ENCODE results near the gene IL16.

Gene IL16

DNA sequence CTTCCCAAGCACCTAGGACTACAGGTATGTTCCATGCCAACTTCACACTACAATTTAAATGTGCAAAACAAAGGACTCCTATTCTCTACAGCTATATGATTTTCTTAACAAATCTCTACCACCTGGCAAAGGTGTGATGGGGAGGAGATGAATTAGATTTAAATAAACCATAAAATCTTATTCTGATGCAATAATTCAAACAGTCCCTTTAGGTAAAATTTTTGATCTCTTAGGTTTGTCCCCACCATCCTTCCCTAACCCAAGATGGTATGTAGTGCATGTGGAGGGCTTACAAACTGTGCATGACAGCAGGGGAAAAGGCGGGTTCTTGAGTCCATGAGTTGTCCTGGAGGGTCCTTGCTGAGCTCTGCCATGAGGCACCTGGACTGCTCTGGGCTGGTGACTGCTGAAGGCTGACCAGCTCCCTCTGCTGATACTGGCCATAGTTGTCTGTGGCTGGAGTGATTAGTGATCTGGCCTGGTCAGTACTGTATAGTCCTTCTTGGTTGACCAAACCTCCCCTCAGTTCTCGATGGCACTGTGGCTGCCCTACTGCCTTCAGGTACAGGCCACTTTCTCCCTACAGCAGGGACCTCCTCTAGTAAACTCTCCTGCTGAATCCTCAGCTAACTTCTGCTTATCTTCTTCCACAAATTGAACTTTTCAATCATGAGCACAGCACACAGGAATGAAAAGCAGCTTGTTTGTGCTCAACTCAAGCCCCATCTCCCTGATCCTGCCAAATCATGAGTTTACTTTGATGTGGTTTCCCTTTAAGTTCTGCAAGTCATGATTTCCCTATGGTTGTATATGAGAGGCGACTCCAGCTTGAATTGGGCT is 32.5 kb upstream of the IL16 start:
- DNase-seq (ENCODE audit: low spot score in 2 of 2) (no peak), ATAC-seq (replicated peaks; ENCODE audit: extremely low read depth, poor library complexity, severe bottlenecking) (no peak)
- H3K9me3 Mint-ChIP-seq, result no peaks in the 10 kb centered on the region
- no peak overlapping the region for H3K4me3 Mint-ChIP-seq
- H3K4me1 Mint-ChIP-seq, result peaks cover 8% of the 10 kb centered on the region
- peaks cover 51% of the 10 kb centered on the region for H3K27me3 Mint-ChIP-seq
- no peak overlapping the region for H3K27ac Mint-ChIP-seq (ENCODE audit: low read depth)
- H3K36me3 Mint-ChIP-seq (ENCODE audit: insufficient read depth), result no peaks in the 10 kb centered on the region

GRCh38 chr15:81165535-81165934 is 31.1 kb upstream of the IL16 start:
- Mint-ChIP-seq H3K9me3 (no peaks in the 10 kb centered on the region), H3K36me3 (ENCODE audit: insufficient read depth) (no peaks in the 10 kb centered on the region), H3K27me3 (peaks cover 56% of the 10 kb centered on the region), H3K27ac (ENCODE audit: low read depth) (no peak overlapping the region), H3K4me3 (no peak overlapping the region), H3K4me1 (peaks cover 8% of the 10 kb centered on the region)
- ATAC-seq (replicated peaks; ENCODE audit: extremely low read depth, poor library complexity, severe bottlenecking) (no peak), DNase-seq (ENCODE audit: low spot score in 2 of 2) (no peak)

- Mint-ChIP-seq H3K9me3 (no peaks in the 10 kb centered on the region), H3K36me3 (ENCODE audit: insufficient read depth) (no peaks in the 10 kb centered on the region), H3K27me3 (peaks cover 43% of the 10 kb centered on the region), H3K4me3 (no peak overlapping the region), H3K27ac (ENCODE audit: low read depth) (no peak overlapping the region), H3K4me1 (peaks cover under 1% of the 10 kb centered on the region)
- ATAC-seq (replicated peaks; ENCODE audit: extremely low read depth, poor library complexity, severe bottlenecking) (no peak), DNase-seq (ENCODE audit: low spot score in 2 of 2) (no peak)
Measured at GRCh38 chr15:81166636-81167305, 29.9 kb upstream of the IL16 start.

DNA sequence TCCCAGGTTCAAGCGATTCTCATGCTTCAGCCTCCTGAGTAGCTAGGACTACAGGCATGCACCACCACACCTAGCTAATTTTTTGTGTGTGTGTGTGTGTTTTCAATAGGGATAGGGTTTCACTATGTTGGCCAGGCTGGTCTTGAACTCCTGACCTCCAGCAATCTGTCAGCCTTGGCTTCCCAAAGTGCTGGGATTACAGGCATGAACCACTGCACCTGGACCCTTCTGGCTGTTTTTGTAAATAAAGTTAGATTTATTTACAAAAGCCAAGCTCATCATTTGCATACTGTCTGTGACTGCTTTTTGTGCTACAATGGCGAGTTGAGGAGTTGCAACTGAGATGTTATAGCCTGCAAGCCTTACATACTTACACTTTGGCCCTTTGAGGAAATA is 28.6 kb upstream of the IL16 start:
- no peaks in the 10 kb centered on the region for H3K4me1 Mint-ChIP-seq
- no peak for ATAC-seq (replicated peaks; ENCODE audit: extremely low read depth, poor library complexity, severe bottlenecking)
- DNase-seq (ENCODE audit: low spot score in 2 of 2), result no peak
- no peak overlapping the region for H3K4me3 Mint-ChIP-seq
- H3K27ac Mint-ChIP-seq (ENCODE audit: low read depth), result no peak overlapping the region
- H3K27me3 Mint-ChIP-seq, result peaks cover 32% of the 10 kb centered on the region
- no peaks in the 10 kb centered on the region for H3K9me3 Mint-ChIP-seq
- H3K36me3 Mint-ChIP-seq (ENCODE audit: insufficient read depth), result no peaks in the 10 kb centered on the region

- ATAC-seq (replicated peaks; ENCODE audit: extremely low read depth, poor library complexity, severe bottlenecking) (no peak), DNase-seq (ENCODE audit: low spot score in 2 of 2) (no peak)
- no peak overlapping the region for H3K27ac Mint-ChIP-seq (ENCODE audit: low read depth)
- H3K4me3 Mint-ChIP-seq, result no peak overlapping the region
- no peaks in the 10 kb centered on the region for H3K9me3 Mint-ChIP-seq
- H3K36me3 Mint-ChIP-seq (ENCODE audit: insufficient read depth), result no peaks in the 10 kb centered on the region
- H3K4me1 Mint-ChIP-seq, result no peaks in the 10 kb centered on the region
- H3K27me3 Mint-ChIP-seq, result peaks cover 32% of the 10 kb centered on the region
Measured at GRCh38 chr15:81168644-81169043, 28.0 kb upstream of the IL16 start.

DNA sequence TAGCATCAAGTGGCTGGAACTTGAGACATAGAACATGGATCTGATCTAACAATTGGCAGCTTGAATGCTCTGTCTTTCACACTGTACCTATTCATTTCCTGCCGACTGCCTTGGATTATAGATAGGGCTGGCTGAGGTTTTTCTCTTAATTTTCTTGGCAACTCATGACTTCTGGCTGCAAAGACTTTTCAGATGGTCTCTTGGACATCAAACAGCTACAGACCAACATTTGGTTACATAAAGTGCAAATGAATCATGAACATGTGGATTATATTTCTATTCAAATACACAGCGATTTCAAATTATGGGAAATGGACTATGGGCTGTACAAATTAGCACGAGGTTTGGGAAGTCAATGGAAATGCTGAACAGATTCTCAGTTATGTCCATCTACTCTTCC is 26.2 kb upstream of the IL16 start:
- Mint-ChIP-seq H3K27ac (ENCODE audit: low read depth) (no peak overlapping the region), H3K4me1 (no peaks in the 10 kb centered on the region), H3K36me3 (ENCODE audit: insufficient read depth) (no peaks in the 10 kb centered on the region), H3K9me3 (no peaks in the 10 kb centered on the region), H3K4me3 (no peak overlapping the region), H3K27me3 (peaks cover 17% of the 10 kb centered on the region)
- DNase-seq (ENCODE audit: low spot score in 2 of 2) (no peak), ATAC-seq (replicated peaks; ENCODE audit: extremely low read depth, poor library complexity, severe bottlenecking) (no peak)

DNA sequence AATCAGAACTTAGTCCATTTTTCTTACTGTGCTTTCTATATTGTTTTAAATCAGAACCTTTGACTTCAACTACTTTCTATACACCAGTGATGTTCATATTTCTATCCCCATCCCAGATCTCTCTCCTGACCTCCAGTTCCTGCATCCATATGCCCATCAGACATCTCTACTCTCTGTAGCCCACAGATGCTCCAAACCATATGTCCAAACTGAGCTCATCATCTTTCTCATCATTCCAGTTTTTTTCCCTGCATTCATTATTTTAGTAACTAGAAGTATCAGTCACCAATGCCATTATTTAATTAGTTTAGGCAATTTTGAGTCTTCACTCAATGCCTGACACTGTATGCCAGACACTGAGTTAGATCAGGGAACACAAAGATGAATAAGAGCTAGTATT is 25.4 kb upstream of the IL16 start:
- Mint-ChIP-seq H3K27ac (ENCODE audit: low read depth) (no peak overlapping the region), H3K4me1 (no peaks in the 10 kb centered on the region), H3K36me3 (ENCODE audit: insufficient read depth) (no peaks in the 10 kb centered on the region), H3K27me3 (peaks cover 17% of the 10 kb centered on the region), H3K9me3 (no peaks in the 10 kb centered on the region), H3K4me3 (no peak overlapping the region)
- DNase-seq (ENCODE audit: low spot score in 2 of 2) (no peak), ATAC-seq (replicated peaks; ENCODE audit: extremely low read depth, poor library complexity, severe bottlenecking) (no peak)

- Mint-ChIP-seq H3K9me3 (no peaks in the 10 kb centered on the region), H3K4me1 (no peaks in the 10 kb centered on the region), H3K27ac (ENCODE audit: low read depth) (no peak overlapping the region), H3K27me3 (peaks cover 5% of the 10 kb centered on the region), H3K4me3 (no peak overlapping the region), H3K36me3 (ENCODE audit: insufficient read depth) (no peaks in the 10 kb centered on the region)
- no peak for DNase-seq (ENCODE audit: low spot score in 2 of 2)
- ATAC-seq (replicated peaks; ENCODE audit: extremely low read depth, poor library complexity, severe bottlenecking), result no peak
Measured at GRCh38 chr15:81174125-81174791, 22.4 kb upstream of the IL16 start.

- no peak overlapping the region for H3K4me3 Mint-ChIP-seq
- H3K27ac Mint-ChIP-seq (ENCODE audit: low read depth), result no peak overlapping the region
- no peaks in the 10 kb centered on the region for H3K9me3 Mint-ChIP-seq
- ATAC-seq (replicated peaks; ENCODE audit: extremely low read depth, poor library complexity, severe bottlenecking) (no peak), DNase-seq (ENCODE audit: low spot score in 2 of 2) (no peak)
- H3K27me3 Mint-ChIP-seq, result no peaks in the 10 kb centered on the region
- H3K4me1 Mint-ChIP-seq, result no peaks in the 10 kb centered on the region
- H3K36me3 Mint-ChIP-seq (ENCODE audit: insufficient read depth), result no peaks in the 10 kb centered on the region
Measured at GRCh38 chr15:81174792-81175327, 21.8 kb upstream of the IL16 start.

DNA sequence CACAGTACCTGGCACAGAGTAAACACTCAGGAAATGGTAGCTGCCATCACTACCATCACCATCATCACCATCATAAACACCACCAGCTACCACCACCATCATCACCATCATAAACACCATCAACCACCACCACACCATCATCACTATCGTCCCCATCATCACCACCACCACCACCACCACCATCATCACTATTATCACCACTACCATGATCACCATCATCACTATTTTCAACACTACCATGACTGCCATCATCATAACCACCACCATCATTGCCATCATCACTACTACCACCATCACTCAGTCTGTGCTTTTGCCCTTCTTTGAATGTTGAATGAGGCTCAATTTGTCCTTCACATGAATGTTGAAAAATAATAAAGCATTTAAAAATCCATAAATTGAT is 21.2 kb upstream of the IL16 start:
- Mint-ChIP-seq H3K4me1 (no peaks in the 10 kb centered on the region), H3K9me3 (no peaks in the 10 kb centered on the region), H3K27ac (ENCODE audit: low read depth) (no peak overlapping the region), H3K4me3 (no peak overlapping the region), H3K36me3 (ENCODE audit: insufficient read depth) (no peaks in the 10 kb centered on the region), H3K27me3 (no peaks in the 10 kb centered on the region)
- DNase-seq (ENCODE audit: low spot score in 2 of 2) (no peak), ATAC-seq (replicated peaks; ENCODE audit: extremely low read depth, poor library complexity, severe bottlenecking) (no peak)

DNA sequence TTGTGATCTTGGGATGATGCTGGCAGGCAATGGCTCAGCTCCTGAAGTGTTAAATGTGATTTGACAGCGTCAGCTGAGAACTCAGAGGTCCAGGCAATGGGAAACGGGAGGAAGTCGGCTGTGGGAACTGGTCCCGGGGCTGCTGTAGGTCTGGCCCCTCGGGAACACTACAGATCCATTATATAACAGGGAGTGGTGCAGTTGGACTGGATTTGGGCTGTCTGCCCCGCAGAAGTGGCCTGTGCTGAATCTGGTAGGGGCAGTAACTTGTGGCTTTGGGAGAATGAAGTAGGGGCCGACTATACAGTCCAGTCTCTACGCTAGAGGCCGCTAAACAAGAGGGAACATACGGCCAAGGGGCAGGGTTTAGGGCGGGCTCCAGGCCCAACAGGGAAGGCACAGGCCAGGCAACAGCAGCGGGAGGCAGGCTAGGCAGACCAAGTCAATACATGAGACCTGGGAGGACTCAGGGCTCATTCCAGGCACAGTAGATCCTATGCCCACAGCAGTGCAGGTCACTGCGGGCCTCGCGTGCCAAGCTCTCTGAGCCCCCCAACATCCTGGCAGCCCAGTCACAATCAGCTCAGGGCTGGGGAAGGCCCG is 20.3 kb upstream of the IL16 start:
- ATAC-seq (replicated peaks; ENCODE audit: extremely low read depth, poor library complexity, severe bottlenecking) (no peak), DNase-seq (ENCODE audit: low spot score in 2 of 2) (no peak)
- no peaks in the 10 kb centered on the region for H3K4me1 Mint-ChIP-seq
- no peaks in the 10 kb centered on the region for H3K36me3 Mint-ChIP-seq (ENCODE audit: insufficient read depth)
- H3K9me3 Mint-ChIP-seq, result no peaks in the 10 kb centered on the region
- peaks cover 8% of the 10 kb centered on the region for H3K27me3 Mint-ChIP-seq
- H3K4me3 Mint-ChIP-seq, result no peak overlapping the region
- no peak overlapping the region for H3K27ac Mint-ChIP-seq (ENCODE audit: low read depth)

DNA sequence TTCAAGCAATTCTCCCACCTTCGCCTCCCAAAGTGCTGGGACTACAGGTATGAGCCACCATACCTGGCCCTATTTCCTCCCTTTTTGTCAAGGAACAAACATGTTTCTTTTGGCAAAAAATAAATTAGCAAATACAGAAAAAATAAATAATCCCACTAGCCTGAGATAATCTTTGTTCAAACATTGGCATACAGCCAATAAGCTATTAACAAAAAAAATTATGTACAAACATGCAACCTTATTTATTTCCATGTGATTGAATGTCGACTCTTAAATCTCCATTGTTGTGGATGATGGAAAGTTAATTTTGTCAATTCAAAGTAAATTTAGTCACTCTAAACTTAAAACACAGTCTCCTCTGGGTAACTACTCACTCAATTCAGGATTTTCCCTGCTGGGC is 18.3 kb upstream of the IL16 start:
- ATAC-seq (replicated peaks; ENCODE audit: extremely low read depth, poor library complexity, severe bottlenecking), result no peak
- Mint-ChIP-seq H3K4me1 (no peaks in the 10 kb centered on the region), H3K36me3 (ENCODE audit: insufficient read depth) (no peaks in the 10 kb centered on the region), H3K27me3 (peaks cover 28% of the 10 kb centered on the region), H3K27ac (ENCODE audit: low read depth) (no peak overlapping the region), H3K4me3 (no peak overlapping the region), H3K9me3 (no peaks in the 10 kb centered on the region)
- no peak for DNase-seq (ENCODE audit: low spot score in 2 of 2)
